HG03045 (cell line): Measurements from ENCODE around the gene TMCO4.

Experiments used
- ATAC-seq: cut with Tn5 transposase; IDR thresholded peaks from one replicate; pipeline ENCODE4 v1.9.1; 2021; ENCODE audit warnings: mild to moderate bottlenecking, moderate library complexity; ENCODE audit not compliant: unreplicated experiment

TMCO4 gene

DNA sequence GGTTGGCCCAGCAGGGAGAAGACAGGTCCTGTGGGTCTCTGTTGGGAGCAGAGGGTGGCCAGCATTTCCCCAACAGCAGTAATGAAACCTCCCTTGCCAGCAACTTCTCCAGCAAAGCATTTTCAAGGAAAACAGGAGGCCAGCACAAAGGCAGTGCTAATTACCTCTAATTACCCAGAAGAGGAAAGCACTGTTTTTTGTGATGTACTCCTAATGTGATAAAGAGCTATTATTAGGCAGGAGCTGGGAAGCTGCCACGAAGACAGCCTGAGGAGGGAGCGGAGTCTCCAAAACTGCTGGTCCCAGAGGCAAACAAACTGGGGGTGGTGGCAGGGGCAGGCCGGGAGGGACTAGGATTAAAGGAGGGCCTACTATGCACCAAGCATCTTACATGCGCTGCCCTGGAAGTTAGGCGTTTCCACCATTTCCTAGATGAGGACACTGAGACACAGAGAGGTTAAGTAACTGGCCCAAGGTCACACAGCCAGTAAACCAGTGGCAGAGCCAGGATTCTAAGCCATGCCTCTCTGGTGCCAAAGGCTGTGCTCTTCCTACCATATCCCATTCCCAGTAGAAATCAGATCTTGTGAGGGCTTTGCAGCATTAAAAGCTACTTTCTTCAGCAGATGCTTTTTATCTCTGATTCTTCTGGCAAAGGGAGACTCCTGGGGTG is 110.5 kb downstream of the TMCO4 start:
- no peak for ATAC-seq

DNA sequence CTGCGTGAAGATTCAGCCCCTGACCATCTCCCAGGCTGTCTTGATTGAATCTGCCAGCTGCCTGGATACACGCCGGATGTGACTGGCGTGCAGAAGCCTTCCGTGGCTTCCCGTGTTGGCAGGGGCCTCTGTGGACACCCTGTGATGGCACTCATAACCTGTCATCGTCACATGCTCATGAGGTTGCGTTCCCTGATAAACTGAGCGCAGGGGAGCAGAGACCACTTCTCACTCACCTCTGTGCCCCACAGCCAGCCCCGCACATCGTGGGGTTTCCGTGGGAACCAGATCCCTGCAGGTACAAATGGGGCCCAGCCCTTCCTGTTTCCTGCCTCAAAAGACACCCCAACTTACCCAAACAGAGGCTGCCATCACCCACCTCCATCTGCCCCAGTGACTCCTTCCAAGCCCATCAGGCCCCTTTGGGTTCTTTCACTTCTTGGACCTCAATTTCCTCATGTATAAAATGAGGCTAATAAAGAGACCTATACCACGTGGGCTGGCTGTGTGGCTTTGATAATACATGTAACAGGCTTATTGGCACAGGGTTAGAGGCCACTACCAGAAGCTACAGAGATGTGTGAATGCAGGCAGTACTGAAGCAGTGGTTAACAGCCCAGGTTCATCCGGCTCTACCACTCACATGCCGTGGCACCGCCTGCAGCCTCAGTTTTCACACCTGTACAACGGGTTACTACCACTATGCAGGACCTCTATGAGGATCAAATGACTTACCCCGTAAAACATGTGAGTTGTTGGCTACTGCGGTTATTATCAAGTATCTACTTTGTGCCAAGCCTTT is 111.5 kb downstream of the TMCO4 start:
- ATAC-seq = no peak

DNA sequence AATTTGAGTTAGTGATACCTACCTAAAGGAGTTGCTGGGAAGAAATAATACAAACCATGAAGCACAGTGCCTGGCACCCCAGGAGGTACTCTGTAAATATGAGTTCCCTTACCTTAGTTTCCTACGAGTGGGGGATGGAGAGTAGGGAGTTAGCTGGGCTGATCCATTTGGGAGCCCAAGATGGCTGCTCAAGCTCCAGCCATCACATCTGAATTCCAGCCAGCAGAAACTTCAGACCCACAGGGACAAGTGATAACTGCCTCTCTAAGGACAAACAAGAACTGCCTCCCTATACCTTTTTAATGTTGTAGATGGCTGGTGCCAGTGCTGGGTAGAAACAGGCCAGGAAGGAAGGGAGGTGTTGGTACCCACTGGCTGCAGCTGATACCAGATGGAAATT is 112.3 kb downstream of the TMCO4 start:
- ATAC-seq = no peak

DNA sequence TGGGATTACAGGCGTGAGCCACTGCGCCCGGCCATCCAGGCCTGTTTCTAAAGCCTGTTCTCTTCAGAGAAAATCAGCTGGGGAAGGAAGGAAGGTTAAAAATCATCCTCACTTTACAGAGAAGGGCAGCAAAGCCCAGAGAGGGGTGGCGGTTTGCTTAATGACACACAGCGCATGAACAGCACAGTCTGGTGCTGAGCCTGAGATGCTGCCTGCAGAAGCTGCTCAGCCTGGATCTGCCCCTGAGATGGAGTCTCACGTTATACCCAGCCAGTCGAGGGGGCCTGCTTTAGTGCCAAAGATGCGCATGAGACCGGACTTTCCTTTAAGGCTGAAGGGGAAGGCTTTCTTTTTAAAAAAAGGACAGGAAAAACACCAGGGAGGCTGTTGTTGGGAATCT is 113.7 kb downstream of the TMCO4 start:
- no peak for ATAC-seq

DNA sequence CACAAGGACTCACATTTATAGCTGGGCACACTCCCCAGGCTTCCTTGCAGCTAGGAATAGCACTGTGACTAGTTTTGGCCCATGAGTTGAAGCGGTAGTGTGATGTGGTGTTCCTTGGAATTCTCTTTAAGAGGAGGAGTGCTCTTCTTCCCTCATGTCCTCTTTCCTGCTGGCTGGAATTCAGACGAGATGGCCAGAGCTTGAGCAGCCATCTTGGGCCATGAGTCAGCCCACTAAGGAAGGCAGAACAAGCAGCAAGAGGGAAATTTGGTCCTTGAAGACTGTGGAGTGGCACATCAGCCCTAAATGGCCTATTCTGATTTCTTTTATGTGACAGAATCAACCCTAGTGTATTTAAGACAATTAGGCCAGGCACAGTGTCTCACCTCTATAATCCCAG is 115.0 kb downstream of the TMCO4 start:
- no peak for ATAC-seq

DNA sequence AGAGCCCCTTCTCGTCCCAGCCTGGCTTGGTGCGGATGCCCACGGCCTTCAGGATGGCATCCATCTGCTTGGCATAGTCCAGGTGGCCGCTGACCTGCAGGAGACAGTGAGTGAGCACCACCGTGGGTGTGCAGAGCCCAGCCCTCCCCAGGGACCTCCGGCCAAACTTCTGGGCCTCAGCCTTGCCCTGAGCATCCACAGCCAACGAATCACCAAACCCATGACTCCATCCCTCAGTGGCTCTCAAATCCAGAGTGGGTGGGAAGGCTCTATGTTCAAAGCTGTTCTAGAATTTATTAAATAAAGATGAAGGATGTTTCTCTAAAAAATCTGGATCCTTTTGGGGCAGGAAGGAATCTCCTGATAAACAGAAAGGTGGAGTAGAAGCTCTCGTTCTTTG is 116.4 kb downstream of the TMCO4 start:
- ATAC-seq = no peak

DNA sequence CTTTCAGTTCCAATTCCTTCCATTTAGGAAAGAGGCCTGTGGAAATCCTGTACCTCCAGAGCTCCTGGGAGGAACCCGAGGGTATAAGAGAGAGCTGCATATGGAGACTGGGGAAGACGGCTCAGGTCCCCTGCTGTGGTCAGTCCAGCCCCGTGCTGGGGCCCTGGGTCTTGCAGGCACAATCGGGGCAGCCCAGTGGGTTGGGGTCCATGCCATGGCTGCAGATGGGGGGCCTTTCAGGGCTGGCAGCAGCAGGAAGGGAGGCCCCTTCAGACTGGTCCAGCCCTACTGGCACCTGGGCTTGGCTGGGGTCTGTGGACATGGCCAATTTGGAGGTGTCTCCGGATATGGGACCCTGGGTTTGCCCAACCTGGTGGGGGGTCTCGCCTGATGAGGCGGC is 116.8 kb downstream of the TMCO4 start:
- ATAC-seq = no peak

DNA sequence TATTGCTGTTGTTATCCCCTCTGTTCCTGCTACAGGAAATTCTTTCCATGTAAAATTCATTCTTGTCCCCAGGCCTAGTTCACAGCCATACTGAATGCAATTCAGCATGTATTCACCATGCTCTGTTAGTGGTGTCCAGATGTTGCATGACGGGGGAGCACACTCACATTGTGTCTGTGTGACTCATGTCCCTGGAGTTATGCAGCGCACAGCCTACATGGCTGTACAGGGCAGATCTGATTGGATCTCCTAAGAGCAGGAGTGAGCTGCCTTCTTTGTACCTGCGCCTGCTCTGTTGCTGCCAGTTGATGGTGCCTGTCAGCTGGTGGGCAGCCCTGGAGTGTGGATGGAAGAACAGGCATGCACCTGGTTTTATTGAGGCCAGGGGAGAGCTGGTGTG is 117.5 kb downstream of the TMCO4 start:
- no peak for ATAC-seq

DNA sequence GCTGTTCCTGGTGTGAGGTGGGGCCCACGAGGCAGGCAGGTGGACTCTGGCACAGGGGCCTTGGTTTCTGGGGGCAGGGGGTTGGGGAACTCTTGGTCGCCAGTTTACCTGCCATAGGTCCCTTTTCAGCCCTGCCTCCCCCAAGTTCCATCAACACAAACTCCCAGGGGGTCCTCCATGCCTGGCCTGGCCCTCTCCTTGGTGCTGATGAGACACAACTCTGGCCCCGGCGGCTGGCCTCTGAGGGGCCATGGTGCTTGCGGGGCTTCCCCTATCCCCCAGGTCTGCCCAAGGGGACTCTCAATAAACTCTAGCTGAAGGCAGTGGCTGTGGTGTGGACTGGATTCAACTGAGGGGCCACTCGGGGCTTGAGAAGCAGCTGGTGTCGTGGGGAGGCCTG is 119.1 kb downstream of the TMCO4 start:
- no peak for ATAC-seq

DNA sequence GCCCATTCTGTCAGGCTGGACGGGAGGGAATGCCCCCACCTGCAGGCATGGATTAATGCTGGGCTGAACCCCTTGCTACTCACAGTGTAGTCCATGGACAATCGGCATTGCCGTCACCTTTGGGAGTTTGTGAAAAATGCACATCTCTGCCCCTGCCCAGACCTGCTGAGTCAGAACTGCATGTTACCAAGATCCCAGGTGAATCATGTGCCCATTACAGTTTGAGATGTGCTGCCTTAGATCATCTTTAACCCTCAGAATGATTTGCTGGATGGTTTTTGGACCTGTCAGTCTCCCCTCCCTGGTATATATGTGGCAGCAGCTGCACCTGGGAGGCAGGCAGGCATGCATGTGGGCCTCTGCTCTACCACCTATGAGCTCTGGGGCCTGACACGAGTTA is 120.0 kb downstream of the TMCO4 start:
- ATAC-seq = no peak

DNA sequence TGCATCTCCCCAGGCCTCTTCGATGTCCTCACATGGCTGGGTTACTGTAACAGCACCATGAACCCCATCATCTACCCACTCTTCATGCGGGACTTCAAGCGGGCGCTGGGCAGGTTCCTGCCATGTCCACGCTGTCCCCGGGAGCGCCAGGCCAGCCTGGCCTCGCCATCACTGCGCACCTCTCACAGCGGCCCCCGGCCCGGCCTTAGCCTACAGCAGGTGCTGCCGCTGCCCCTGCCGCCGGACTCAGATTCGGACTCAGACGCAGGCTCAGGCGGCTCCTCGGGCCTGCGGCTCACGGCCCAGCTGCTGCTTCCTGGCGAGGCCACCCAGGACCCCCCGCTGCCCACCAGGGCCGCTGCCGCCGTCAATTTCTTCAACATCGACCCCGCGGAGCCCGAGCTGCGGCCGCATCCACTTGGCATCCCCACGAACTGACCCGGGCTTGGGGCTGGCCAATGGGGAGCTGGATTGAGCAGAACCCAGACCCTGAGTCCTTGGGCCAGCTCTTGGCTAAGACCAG is 120.7 kb downstream of the TMCO4 start:
- ATAC-seq = no peak

DNA sequence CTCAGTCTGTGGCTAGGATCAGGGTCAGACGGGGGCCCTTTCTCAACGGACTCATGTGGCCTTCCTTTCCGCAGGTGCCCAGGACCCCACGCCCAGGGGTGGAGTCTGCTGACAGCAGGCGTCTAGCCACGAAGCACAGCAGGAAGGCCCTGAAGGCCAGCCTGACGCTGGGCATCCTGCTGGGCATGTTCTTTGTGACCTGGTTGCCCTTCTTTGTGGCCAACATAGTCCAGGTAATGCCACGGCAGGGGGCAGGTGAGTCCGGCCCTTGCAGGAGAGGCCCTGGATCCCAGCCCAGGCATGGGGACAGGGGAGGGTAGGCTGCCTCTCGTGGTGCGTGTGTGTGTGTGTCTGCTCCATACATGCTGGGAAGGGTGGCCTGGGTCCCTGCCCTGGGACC is 121.2 kb downstream of the TMCO4 start:
- ATAC-seq = no peak

DNA sequence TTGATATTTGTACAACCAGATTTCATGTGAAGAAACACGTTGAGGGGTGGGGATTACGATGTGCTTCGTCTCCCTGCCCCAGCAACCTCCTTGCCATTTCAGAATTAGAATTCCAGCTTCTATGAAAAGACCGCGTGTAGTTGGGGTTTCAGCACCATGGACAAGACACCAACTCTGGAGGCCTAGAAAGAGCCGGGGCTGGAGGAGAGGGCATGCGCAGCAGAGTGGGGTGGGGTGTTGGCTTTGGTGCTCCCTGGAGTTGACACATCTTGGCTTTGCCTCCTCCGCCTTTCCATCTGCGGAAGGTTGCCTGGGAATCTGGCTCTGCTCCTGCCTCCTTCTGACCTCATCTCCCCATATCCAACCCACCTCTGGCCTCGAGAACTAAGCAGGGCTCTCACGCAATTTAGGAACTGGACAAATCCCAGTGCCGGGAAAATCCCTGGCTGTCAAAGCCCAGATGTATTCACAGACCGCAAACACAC is 123.2 kb downstream of the TMCO4 start:
- no peak for ATAC-seq

DNA sequence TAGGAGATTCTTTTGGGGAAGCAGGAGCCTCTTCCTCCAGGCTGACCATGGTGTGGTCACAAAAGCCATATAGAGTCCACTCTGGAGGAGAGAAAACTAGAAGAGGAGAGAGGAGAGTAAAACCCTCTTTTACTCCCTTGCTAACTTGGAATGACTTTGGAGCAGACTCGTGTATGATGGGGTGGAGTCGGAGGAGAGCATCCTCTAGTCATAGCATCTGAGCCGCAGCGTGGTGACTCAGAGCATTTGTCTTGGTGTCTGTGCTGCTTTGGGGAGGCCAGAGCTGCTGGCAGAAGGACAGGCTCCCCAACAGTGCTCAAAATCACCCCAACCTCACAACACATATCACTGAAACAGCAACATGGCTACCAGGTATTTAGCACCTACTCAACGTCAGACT is 123.9 kb downstream of the TMCO4 start:
- no peak for ATAC-seq

DNA sequence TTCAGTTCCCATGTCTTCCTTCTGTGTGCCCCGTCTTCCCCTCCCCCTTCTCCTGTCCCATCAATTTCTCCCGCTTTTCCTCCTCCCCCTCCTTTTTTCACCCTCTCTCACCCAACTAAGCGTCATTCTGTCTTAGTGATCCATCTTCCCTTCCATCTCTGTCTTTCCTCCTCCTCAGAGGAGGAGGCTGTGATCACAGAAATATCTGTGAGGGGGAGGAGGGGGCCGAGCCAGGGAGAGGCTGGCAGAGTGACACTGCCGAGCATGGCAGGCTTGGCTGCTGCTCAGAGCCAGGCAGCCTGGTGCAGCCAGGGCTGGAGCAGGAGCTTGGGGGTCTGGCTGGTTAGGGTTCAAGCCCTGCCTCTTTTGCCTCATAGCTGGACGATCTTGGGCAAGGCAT is 127.5 kb downstream of the TMCO4 start:
- ATAC-seq = no peak

DNA sequence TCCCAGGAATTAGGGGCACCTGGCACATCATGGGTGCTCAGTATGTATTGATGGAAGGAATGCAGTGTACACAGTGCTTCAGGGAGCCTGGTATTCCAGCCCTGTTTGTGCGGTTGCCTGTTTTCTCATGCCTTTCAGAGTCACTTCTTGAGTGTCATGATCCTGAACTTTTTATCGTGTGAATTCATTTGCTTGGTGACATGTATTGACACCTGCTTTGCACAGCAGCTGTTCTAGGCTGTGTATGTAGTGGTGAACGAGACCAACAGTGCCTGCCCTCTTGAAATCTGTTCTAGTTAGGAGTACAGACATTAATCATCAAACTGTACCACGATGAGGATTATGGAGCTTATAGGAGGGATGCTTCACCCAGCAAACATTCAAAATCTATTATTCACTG is 128.9 kb downstream of the TMCO4 start:
- no peak for ATAC-seq

DNA sequence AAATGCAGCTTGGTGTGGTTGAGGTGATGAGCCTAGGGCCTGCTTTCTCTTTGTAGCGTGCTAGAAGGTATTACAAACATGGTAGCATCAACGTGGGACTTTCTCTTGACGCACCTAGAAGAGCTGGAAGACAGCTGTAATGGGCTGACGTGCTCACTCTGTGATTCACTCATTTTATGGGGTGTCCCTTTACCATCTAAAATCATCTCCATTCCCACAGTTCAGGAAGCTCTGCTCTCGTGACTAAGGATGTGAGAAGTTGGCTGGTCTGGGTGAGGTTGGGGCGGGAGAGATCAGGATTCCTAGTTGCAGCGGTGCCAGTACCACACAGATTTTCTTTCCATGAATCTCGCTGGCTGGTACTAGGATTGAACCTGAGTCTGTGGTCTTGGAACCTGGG is 130.8 kb downstream of the TMCO4 start:
- ATAC-seq = no peak

DNA sequence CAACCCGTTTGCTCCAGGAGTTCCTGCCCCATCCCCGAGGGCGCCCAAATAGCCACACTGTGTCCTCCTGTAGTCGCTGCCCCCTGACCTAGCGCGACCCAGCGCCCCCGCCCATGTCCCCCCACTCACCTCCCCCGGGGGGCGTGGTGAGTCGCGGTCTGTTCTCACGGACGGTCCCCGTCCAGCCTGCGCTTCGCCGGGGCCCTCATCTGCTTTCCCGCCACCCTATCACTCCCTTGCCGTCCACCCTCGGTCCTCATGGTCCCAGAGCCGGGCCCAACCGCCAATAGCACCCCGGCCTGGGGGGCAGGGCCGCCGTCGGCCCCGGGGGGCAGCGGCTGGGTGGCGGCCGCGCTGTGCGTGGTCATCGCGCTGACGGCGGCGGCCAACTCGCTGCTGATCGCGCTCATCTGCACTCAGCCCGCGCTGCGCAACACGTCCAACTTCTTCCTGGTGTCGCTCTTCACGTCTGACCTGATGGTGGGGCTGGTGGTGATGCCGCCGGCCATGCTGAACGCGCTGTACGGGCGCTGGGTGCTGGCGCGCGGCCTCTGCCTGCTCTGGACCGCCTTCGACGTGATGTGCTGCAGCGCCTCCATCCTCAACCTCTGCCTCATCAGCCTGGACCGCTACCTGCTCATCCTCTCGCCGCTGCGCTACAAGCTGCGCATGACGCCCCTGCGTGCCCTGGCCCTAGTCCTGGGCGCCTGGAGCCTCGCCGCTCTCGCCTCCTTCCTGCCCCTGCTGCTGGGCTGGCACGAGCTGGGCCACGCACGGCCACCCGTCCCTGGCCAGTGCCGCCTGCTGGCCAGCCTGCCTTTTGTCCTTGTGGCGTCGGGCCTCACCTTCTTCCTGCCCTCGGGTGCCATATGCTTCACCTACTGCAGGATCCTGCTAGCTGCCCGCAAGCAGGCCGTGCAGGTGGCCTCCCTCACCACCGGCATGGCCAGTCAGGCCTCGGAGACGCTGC is 133.9 kb downstream of the TMCO4 start:
- ATAC-seq = no peak

DNA sequence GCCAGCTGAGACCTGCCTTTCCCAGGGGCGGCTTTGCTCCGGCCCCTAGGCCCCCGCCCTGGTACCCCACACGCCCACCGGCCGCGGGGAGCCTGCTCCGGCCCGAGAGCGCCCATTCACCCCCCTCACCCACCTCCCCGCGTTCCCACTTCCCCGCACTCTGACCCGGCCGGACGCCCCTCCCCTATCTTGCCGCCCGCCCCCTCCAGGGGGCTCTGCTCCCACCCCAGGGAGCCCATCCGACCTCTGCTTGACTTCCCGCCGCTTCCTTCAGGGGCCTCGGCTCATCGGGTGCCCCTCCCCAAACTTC is 134.6 kb downstream of the TMCO4 start:
- ATAC-seq = no peak

DNA sequence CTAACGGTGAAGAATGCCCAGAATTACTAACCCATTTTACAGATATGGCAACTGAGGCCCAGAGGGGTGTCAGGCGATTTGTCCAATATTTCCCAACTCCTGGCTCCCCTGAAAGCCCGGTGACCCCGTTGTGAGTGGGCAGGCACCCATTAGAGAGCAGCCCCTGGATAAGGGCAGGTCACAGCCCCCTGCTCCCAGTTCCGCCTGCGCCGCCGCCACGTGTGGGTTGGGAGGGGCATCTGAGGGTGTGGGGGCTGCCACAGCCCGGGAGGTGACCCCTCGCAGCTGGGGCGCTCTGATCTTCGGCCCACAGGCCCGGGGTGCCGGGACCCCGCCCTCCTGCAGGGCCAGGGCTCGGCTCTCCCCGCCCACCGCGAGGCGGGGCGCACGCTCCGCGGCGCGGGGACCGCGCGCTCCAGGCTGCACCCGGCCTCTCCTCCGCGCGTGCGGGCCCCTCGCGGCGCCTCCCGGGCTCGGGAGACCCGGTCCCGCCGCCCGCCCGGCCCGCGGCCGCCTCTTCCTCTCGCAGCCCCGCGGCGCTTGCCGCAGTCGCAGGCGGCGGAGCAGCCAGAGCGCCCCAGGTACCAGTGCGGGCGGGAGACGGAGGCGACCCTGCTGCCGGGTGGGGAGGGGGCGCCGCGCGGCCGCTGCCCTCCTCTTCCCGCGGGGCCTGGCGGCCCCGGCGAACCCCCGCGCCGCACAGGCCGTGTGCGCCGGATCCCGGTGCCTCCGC is 135.1 kb downstream of the TMCO4 start, which contains the start of gene HTR6:
TSS of gene HTR6 (plus strand) at position 423 of the 733 bp plus-strand sequence. CDS start 879 bp downstream, outside the sequence.
- no peak for ATAC-seq
